SW 1271 (cell line): ENCODE data around the gene PPM1H.
A peak's percentile ranks its signal among the peaks of the same experiment; 100 is the strongest.
"Not testable (repeated sequence)": the region's sequence is repeated elsewhere in the genome, so short reads cannot be mapped to it uniquely, and the experiment has no call there.

Source experiments
- DNase-seq, 2 experiments: peaks; one replicate each; lab custom pipeline; 2025; lab: John Stamatoyannopoulos, UW

PPM1H gene

GRCh38 chr12:62943779-62944395 is 8.9 kb upstream of the PPM1H start:
- DNase-seq = no peak

DNA sequence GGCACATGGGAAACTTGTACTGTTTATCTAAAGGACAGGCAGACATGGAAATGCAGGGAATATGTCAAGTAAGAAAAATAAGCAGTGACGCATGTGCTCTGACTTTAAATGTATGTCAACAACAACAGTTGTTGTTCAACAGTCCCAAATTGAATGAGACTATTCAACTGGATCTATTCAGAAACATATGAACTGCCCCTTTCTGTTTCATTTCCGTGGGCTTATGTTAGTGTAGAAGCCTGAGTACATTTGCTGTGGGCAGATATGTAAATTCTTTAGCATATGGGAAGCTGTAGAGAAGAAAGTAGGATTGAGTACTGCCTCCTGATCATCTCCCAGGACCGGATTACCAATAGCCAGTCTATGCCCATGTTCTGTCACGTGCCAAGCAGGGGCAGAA is 7.4 kb upstream of the PPM1H start:
- not testable (repeated sequence) for DNase-seq

DNA sequence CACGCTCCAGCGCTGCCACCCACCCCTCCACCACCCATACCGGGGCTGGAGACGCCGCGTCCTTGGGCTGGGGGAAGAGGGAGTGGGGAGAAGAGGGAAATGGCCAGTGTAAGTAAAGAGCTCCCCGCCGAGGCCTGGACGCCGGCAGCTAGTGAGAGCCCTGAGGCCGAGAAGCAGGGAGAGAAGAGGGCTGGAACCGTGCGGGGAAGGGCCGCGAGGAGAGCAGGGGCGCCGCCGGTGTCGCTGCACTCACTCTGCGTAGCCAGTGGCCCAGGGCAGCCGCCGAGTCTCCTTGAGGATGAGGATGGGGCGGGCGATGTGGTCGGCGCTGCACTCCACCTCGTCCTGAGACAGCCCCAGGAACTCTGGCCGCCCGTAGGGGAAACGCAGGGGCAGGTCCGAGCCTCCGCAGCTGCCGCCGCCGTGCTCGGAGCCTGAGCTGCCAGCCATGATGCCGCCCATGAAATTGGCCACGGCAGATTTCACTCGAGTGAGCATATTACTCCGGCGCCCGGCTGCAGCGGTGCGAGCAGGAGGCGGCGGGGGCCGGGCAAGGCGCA is 631 bp downstream of the PPM1H start:
- peak in 1 of 2 experiments; percentile 27 for DNase-seq

- DNase-seq = no peak
These were observed 1.2 kb downstream of the PPM1H start for GRCh38 chr12:62933602-62934238.

- DNase-seq = no peak
These were observed 1.7 kb downstream of the PPM1H start for GRCh38 chr12:62933220-62933601.

DNA sequence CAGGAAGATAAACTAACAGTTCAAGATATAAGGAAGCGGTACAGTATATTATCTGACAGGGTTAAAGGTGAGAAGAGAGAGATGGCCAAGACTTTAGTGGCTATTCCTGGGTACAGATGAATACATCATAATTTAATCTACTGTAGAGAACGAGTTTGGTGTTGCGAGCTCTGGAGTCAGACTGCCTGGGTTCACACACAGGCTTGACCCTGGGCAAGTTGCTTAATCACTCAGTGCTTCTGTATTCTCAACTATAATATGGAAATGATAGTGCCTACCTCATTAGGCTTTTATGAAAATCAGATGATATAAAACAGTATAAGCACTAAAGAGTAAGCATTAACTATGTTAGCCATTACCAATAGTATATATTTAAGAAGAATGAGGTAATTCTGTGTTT is 3.5 kb downstream of the PPM1H start:
- DNase-seq = no peak

DNA sequence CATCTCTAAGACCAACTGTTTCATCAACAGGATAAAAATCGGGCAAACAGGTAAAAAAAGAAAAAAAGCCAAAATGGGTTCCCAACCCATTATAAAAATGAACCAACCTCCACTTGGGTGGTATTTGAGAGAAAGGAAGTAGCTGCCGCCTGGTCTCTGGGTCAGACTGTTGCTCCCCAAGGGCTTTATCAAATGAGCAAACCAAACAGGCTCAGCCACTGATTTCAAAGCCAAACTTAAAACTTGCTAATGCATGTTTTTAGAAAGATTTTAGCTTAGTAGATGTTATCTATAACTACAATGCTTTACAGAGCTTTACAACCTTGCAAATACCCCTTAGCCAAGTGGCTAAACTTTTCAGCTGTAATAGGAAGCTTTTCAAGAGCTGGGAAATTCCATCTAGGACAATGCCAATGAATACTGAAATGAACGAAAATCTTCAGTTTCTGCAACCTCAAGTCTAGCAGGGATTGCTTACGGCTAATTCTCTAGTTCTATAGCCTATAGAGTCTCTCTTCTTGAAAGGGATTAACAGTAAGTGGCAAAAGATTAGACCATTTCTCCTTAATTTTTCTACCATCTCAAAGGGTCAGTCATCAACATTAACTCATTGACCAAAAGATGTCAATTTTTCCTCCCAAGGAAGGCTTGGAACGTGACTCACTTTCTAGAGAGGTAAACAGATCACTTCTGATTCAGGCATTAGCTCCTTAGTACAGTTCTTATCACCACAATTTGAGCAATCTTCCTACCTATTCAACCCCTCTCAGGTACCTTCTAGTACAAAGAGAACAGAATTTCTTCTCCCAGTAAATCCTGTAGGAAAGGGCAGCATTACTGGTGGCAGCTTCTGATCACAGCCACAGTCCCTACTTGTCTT is 4.2 kb downstream of the PPM1H start:
- no peak for DNase-seq

DNA sequence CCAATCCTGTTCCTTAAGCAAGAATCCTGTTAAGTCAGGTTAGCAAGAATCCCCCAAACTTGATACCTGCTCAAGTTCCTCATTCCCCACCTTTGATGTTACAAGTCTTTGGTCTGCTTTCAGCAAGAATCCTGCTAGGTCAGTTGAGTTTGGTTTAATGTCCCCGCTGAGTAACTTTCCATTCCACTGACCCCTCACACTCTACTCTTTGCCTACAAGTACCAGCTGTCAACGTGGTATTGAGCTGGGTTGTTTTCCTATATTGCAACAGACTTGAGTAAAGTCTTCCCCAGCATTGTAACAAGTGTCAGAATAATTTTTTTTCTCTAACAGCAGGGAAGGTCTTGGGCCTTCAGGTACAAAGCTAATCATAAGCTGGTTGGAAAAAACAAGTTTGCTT is 6.3 kb downstream of the PPM1H start:
- no peak for DNase-seq

- no peak for DNase-seq
These were observed 9.3 kb downstream of the PPM1H start for GRCh38 chr12:62925680-62926079.

DNA sequence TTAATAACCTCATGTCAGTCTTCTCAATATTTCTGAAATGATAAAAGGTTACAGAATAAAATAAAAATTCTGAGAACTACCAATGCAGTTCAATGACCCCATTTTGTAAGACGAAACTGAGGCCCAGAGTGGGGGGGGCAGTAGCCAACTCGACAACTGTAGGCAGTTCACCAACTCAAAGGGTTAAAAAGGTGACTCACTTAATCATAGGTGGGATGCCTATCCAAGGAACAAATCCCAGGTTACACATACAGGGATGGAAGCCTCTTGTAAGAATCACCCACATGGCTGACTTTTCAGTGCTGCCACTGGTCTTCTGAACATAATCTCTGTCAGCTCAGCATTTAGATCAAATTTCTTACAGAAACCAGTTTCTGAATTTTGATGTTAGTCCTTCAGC is 10.9 kb downstream of the PPM1H start:
- DNase-seq = no peak

DNA sequence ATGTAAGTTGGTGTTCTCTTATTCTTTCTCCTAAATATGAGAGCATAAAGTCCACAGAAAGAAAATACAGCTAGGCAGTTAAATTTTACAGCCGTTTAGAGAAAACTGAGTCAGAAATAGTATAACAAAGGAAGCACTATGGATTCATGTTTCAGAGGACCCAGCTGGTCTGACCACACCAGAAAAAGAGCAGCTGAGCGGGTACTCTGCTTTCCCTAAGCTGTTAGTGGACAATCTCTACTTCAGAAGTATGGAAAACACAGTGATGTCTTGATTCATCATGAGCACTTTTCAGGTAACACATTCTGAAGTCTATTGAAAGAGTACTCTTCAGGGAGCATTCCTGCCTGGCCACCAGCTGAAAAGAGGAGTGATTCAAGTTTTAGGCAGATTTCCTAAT is 12.4 kb downstream of the PPM1H start:
- no peak for DNase-seq

DNA sequence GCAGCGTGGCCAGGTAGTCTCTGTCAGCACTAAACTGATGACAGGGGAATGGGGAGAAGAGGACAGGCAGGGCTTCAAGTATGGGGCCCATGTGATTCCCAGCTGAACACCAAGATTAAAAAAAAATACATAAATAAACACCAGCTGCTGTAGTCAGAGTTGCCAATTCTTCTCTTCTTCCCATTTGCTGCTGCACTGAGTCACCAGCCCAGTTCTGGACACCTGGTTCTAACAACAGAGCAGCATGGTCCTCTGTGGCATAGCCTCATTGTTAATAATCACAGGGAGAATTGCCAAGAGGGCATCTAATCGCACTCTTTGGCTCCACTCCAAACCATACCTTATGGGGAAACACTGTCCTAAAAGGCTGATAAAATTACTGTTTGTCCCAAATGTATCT is 15.1 kb downstream of the PPM1H start:
- no peak for DNase-seq

- DNase-seq = no peak
These were observed 17.0 kb downstream of the PPM1H start for GRCh38 chr12:62917926-62918325.

- no peak for DNase-seq
These were observed 18.1 kb downstream of the PPM1H start for GRCh38 chr12:62916632-62917425.

DNA sequence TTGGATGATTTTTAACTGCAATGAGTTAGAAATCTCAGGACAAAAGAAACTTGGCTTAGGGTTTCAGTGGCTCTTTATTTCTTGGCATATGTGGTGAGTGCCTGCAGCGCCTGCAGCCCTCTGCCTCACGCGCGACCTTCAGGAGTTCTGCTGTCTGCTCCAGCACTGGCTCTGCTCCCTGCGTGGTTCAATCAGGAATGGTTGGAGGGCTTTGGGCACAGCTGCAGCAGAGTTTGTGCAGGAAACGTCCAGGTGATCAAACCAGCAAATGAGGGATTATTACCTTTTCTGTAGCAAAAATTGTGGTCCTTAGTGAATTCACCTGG is 19.8 kb downstream of the PPM1H start:
- no peak for DNase-seq

- DNase-seq = no peak
These were observed 20.3 kb downstream of the PPM1H start for GRCh38 chr12:62914443-62915203.

DNA sequence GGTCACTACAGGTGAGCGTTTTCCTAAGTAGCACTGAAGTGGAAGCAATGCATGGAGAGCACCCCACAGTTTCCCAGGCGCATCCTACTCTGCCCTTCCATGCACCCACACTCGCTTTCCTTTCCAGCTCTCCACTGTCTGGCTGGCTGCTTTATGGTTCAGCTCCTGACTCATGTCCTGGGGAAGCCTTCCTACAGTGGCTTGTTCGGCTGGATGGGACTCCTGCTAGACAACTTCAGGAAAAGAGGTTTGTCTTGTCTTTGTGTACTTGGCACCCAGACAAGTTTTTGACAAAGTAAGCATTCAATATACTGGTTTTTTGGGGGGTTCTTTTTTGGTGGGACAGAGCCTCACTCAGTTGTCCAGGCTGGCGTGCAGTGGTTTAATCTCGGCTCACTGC is 21.6 kb downstream of the PPM1H start:
- no peak for DNase-seq

DNA sequence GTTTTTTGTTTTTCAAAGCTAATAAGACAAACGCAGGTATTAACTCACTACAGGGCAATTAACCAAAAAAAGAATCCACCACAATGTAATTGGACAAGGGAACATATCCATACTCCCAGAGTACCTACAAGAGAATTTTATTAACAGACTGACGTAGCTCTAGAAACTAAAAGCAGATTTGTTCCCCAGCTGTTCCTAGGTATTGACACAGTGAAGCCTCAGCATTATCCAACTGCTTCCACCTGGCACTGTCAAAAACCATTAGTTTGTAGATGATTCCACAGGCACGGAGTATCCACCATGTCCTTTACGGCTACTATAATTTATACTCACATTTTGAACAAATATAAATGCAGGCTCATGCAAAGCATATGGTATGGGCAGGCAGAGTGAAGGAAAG is 22.3 kb downstream of the PPM1H start:
- DNase-seq = no peak

DNA sequence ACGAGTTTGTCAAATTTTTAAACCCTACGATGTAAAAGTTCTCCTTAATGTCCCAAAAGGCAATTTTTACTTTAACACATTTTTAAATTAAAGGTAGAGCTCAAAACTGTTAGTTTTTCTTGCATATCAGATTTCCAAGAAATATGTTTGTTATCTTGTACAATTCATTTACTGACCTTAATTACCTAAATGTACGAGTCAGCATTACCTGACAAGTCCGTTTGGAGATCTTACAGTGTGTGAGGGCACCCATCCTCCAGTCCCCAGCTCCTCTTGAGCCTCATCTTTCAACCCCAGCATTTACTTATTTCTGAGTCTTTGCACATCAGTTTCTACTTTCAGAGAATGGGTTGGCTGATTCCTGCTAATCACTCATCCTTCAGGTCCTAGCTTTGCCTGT is 23.7 kb downstream of the PPM1H start:
- DNase-seq = no peak

- DNase-seq = no peak
These were observed 24.3 kb downstream of the PPM1H start for GRCh38 chr12:62910549-62911169.

DNA sequence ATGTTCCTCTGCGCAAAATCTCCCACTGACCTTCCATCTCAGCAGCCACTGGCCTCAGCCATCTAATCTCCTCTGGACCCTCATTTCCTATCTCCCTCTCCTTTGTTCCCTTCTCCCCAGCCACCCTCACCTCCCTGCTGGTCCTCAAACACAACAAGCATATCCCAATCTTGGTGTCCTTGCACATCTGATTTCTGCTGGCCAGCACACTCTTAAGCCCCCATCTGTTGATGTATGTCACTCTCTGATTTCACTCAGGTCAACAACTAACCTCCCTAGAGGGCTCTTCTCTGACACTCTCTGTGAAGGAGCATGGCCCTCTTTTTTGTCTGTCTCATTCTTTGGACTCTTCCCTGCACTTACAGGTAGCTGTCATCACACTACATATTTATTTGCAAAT is 25.6 kb downstream of the PPM1H start:
- DNase-seq = no peak
